ENCODE measurements around the gene ZNF367. TPM values are rescaled to one million over a fixed set of nuclear protein-coding genes. Genes with fewer than 3 reads are reported as not detected.

Gene ZNF367
- total RNA-seq, 1 donor from 2014 or later = 12.2 TPM

DNA sequence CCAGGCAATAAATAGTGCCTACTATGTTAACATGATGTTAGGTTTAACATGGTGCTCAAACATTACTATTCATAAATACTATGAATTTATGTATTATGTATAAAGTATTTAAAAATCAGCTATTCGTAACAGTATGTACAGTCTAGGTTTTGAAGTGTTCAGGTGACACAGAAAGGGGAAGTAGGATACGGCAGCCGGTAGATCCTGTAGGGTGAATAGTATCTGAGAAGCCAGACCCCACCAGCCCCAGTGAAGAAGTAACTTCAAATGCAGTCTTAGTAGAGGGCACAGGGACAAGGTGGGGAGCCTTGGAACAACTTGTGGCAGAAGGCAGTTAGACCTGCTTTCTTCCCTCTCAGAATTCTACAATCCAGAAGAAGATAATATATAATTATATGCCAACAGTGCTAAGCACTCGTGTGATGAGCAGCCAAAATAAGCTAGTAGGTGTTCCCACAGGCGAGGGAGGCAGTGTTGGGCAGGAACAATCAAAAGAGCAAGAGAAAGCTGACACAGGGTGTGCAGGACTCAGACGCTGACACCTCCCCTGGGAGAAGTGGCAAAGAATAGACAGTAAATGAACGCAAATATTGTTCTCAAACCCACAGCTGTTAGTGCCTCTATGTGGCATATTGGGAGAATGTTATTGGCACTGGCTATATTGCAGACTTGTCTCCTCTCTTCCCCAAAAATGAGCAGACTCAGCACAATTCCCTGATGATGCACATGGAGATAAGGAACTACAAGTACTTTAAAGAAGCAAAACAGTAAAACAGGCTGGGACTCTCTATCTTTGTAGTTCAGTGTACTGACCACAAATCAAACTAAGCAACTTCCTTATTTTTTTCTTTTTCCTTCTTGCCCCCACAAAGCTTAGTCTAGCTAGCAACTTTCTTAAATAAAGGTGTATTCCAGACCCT is 4.6 kb downstream of the ZNF367 start:
- H3K4me3 ChIP-seq (ENCODE audit: low read depth, low read length) = no peak overlapping the region
- DNase-seq (ENCODE audit: low read depth) = no peak
- TF ChIP-seq CTCF (conservative IDR thresholded peaks at IDR 0.05; ENCODE audit: low read depth, low read length) = no peak

DNA sequence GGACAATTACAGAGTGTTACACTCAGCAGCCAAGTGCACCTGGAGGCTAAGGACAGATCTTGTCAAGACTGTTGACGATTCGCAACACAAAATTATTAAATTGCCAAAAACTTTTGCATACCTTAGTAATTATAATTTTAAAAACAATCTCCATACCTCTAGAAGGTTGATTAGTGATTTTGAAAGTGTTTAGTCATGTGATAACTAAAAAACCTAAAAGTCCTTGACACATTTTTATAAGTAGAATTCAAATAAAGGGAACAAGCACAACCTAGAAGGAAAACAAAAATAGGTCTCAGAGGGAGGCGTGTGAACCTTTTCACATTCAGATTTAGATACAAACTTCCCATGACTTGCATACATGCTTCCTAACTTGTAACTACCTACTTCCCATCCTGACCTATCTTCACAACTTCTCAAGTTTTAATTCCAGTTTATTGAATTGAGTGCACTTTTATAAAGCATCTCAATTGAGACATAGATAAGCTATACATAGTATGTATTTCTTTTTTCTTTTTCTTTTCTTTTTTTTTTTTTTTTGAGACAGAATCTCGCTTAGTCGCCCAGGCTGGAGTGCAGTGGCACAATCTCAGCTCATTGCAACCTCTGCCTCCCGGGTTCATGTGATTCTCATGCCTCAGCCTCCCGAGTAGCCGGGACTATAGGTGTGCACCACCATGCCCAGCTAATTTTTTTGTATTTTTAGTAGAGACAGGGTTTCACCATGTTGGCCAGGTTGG is 5.8 kb downstream of the ZNF367 start:
- TF ChIP-seq CTCF (conservative IDR thresholded peaks at IDR 0.05; ENCODE audit: low read depth, low read length) = no peak
- H3K4me3 ChIP-seq (ENCODE audit: low read depth, low read length) = no peak overlapping the region
- DNase-seq (ENCODE audit: low read depth) = no peak

DNA sequence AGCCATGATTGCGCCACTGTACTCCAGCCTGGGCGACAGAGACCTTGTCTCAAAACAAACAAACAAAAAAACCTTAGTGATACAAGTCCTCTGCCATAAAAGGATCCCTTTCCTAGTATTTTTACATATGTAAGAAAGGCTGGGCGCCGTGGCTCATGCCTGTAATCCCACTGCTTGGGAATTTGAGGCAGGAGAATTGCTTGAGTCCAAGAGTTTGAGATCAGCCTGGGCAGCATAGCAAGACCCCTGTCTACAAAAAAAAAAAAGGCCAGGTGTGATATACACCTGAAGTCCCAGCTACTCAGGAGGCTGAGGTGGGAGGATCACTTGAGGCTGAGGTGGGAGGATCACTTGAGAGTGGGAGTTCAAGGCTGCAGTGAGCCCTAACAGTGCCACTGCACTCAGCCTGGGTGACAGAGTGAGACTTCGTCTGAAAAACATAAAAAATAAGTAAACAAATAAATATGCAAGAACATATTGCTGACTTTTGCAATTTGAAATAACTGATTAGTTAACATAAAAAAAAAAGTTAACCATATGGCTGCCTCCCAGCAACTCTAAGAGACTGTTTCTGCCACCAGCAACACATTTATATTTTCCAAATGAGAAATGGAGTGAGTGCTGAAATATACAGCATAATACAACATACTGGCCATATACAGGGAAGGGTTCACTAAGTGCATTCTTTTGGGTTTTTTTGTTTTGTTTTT is 6.9 kb downstream of the ZNF367 start:
- H3K4me3 ChIP-seq (ENCODE audit: low read depth, low read length) = no peak overlapping the region
- DNase-seq (ENCODE audit: low read depth) = no peak
- no peak for TF ChIP-seq CTCF (conservative IDR thresholded peaks at IDR 0.05; ENCODE audit: low read depth, low read length)

GRCh38 chr9:96408409-96409280 is 9.5 kb downstream of the ZNF367 start:
- no peak for DNase-seq (ENCODE audit: low read depth)
- H3K4me3 ChIP-seq (ENCODE audit: low read depth, low read length) = no peak overlapping the region
- no peak for TF ChIP-seq CTCF (conservative IDR thresholded peaks at IDR 0.05; ENCODE audit: low read depth, low read length)

DNA sequence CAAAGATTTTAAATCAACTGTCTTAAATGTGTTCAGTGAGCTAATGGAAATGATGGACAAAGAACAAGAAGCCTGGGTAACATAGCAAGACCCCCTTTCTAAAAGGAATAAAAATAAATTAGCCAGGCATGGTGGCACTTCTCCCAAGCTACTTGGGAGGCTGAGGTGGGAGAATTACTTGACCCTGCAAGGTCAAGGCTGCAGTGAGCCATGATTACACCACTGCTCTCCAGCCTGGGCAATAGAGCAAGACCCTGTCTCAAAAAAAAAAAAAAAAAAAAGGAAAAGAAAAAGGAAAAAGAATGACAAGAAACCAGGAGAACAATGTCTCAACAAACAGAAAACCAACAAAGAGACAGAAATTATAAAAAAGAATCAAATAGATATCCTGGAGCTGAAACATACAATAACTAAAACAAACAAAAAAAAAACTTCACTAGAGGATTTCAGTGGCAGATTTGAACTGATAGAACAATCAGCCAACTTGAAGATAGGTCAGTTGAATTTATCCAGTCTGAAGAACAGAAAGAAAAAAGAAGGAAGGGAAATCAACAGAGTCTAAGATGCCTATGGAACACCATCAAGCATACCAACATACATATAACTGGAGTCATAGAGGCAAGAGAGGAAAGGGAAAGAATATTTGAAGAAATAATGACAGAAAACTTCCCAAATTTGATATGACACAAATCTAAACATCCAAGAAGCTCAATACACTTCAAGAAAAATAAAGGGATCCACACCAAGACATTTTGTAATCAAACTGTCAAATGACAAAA is 17.8 kb downstream of the ZNF367 start:
- no peak for TF ChIP-seq CTCF (conservative IDR thresholded peaks at IDR 0.05; ENCODE audit: low read depth, low read length)
- no peak for DNase-seq (ENCODE audit: low read depth)
- no peak overlapping the region for H3K4me3 ChIP-seq (ENCODE audit: low read depth, low read length)

GRCh38 chr9:96399325-96399633 is 18.9 kb downstream of the ZNF367 start:
- no peak for DNase-seq (ENCODE audit: low read depth)
- TF ChIP-seq CTCF (conservative IDR thresholded peaks at IDR 0.05; ENCODE audit: low read depth, low read length) = no peak
- no peak overlapping the region for H3K4me3 ChIP-seq (ENCODE audit: low read depth, low read length)

Measured in epithelial cell of proximal tubule (primary cell).